HCT116 (cell line): ENCODE measurements around the gene MAPKAP1. TPM values are rescaled to one million over a fixed set of nuclear protein-coding genes. Genes with fewer than 3 reads are reported as not detected.

Source experiments
- ATAC-seq: fragments of 200-7000 bp; cut with Tn5 transposase; 2 replicates; pipeline ENCODE4 v1.9.1; 2020; ENCODE audit warnings: mild to moderate bottlenecking, moderate library complexity
- BruUV-seq: library from RNA; stranded (reverse); fragments of 400-500 nt; replicated peaks from 2 replicates; lab custom pipeline; 2021; lab: Mats Ljungman, UMichigan
- CTCF ChIA-PET: fragments of 300-600 bp; sonication (Branson Sonifier 250); formaldehyde crosslinking; loops from one replicate; lab custom pipeline; 2021; ENCODE audit warnings: antibody characterized with exemption; lab: Charles Lee
- POLR2A ChIA-PET: fragments of 300-600, 350-600 bp; sonication (Branson Sonifier 250); formaldehyde crosslinking; loops from one replicate; lab custom pipeline; 2021; ENCODE audit warnings: antibody characterized with exemption; lab: Charles Lee
- RAD21 ChIA-PET, 2 experiments: fragments of 300-600 bp; sonication (Branson Sonifier 250); formaldehyde crosslinking; loops; one replicate each; lab custom pipeline; 2023; ENCODE audit warnings: low total read pairs in 2 of 2; ENCODE audit not compliant: uncharacterized antibody in 2 of 2, unreplicated experiment in 2 of 2, low non-redundant PET in 1 of 2; lab: Charles Lee
- DNase-seq: peaks from one replicate; pipeline ENCODE4 v3.0.0-alpha.2; 2010; ENCODE audit warnings: low read depth, low spot score
- H2AFZ ChIP-seq: fragments of 200-600 bp; shearing (Covaris generic), sonication (generic); 2 replicates; pipeline ENCODE4 v1.6.1; 2017; ENCODE audit warnings: low read depth, mixed run types, mixed read lengths, antibody characterized with exemption, low read length; ENCODE audit not compliant: poor library complexity, severe bottlenecking
- H3K27ac ChIP-seq: 2 replicates; pipeline ENCODE4 v1.5.1; 2012; ENCODE audit warnings: low read depth, low read length
- H3K27me3 ChIP-seq: fragments of 200-600 bp; sonication (generic); 2 replicates; pipeline ENCODE4 v1.6.1; 2016; ENCODE audit warnings: mixed run types, low read length, mixed read lengths; ENCODE audit not compliant: insufficient read depth
- H3K36me3 ChIP-seq, 2 experiments: fragments of 200-500 bp in 1 of 2; fragments of 200-600 bp in 1 of 2; sonication (Bioruptor generic) in 1 of 2; sonication (generic) in 1 of 2; 2 replicates each; pipeline versions ENCODE4 v1.5.1 to v1.6.1; 2014 to 2016; ENCODE audit warnings: low read length in 2 of 2, inconsistent platforms in 1 of 2, mixed read lengths in 1 of 2, mixed run types in 1 of 2; ENCODE audit not compliant: insufficient read depth in 2 of 2, control insufficient read depth in 1 of 2
- H3K4me1 ChIP-seq, 2 experiments: fragments of 200-600 bp in 1 of 2; sonication (generic) in 1 of 2; 2 replicates each; pipeline versions ENCODE4 v1.5.1 to v1.6.1; 2012 to 2017; ENCODE audit warnings: low read length in 2 of 2, inconsistent platforms in 1 of 2, mild to moderate bottlenecking in 1 of 2, mixed read lengths in 1 of 2, mixed run types in 1 of 2, moderate library complexity in 1 of 2; ENCODE audit not compliant: insufficient read depth in 2 of 2, control insufficient read depth in 1 of 2
- H3K4me2 ChIP-seq: fragments of 200-600 bp; sonication (generic); 2 replicates; pipeline ENCODE4 v1.6.1; 2017; ENCODE audit warnings: mixed run types, low read length, mixed read lengths
- H3K4me3 ChIP-seq, 2 experiments: fragments of 200-600 bp in 1 of 2; sonication (generic) in 1 of 2; replicated peaks in 1 of 2; 2 replicates each; pipeline ENCODE4 v1.5.1; 2011 to 2016; ENCODE audit warnings: low read length in 2 of 2, control low read depth in 1 of 2, low read depth in 1 of 2, mild to moderate bottlenecking in 1 of 2, mixed read lengths in 1 of 2, mixed run types in 1 of 2
- H3K79me2 ChIP-seq: fragments of 200-600 bp; sonication (generic); 2 replicates; pipeline ENCODE4 v1.6.1; 2017; ENCODE audit warnings: mild to moderate bottlenecking, mixed run types, low read length, moderate library complexity, mixed read lengths; ENCODE audit not compliant: insufficient read depth
- H3K9ac ChIP-seq: fragments of 200-600 bp; sonication (generic); 2 replicates; pipeline ENCODE4 v1.6.1; 2016; ENCODE audit warnings: low read length, mixed read lengths
- H3K9me2 ChIP-seq: fragments of 200-600 bp; sonication (generic), shearing (Covaris generic); 2 replicates; pipeline ENCODE4 v1.6.1; 2017; ENCODE audit warnings: mixed run types, mild to moderate bottlenecking, moderate library complexity; ENCODE audit not compliant: insufficient read depth
- H3K9me3 ChIP-seq, 2 experiments: fragments of 200-500 bp in 1 of 2; fragments of 200-600 bp in 1 of 2; sonication (Bioruptor generic) in 1 of 2; sonication (generic) in 1 of 2; 2 replicates each; pipeline ENCODE4 v1.6.1; 2014 to 2017; ENCODE audit warnings: low read length in 2 of 2, mixed read lengths in 2 of 2, inconsistent platforms in 1 of 2, low read depth in 1 of 2, mild to moderate bottlenecking in 1 of 2, mixed run types in 1 of 2, moderate library complexity in 1 of 2; ENCODE audit not compliant: control insufficient read depth in 1 of 2, insufficient read depth in 1 of 2
- H4K20me1 ChIP-seq: fragments of 200-600 bp; sonication (generic), shearing (Covaris generic); 2 replicates; pipeline ENCODE4 v1.6.1; 2017; ENCODE audit warnings: mixed run types, mild to moderate bottlenecking, moderate library complexity; ENCODE audit not compliant: insufficient read depth
- ATF3 ChIP-seq: IDR thresholded peaks from 2 replicates; pipeline ENCODE4 v1.6.1; 2012
- CBX3 ChIP-seq: IDR thresholded peaks from 2 replicates; pipeline ENCODE4 v1.6.1; 2012; ENCODE audit warnings: low read depth
- CTCF ChIP-seq, 3 experiments: fragments of 200-600 bp in 1 of 3; sonication (generic) in 1 of 3; IDR thresholded peaks in 2 of 3; conservative IDR thresholded peaks in 1 of 3; 2 replicates each; pipeline ENCODE4 v1.5.1; 2012 to 2017; ENCODE audit warnings: low read depth in 2 of 3, low read length in 2 of 3, antibody characterized with exemption in 1 of 3, borderline replicate concordance in 1 of 3, control low read depth in 1 of 3, mild to moderate bottlenecking in 1 of 3, mixed read lengths in 1 of 3, mixed run types in 1 of 3, moderate library complexity in 1 of 3; ENCODE audit not compliant: insufficient read depth in 1 of 3
- EGR1 ChIP-seq: IDR thresholded peaks from 2 replicates; pipeline ENCODE4 v1.6.1; 2012; ENCODE audit warnings: low read depth
- ELF1 ChIP-seq: IDR thresholded peaks from 2 replicates; pipeline ENCODE4 v1.6.1; 2012; ENCODE audit warnings: low read depth, borderline replicate concordance
- EZH2 ChIP-seq: fragments of 200-600 bp; sonication (generic); IDR thresholded peaks from 2 replicates; pipeline ENCODE4 v1.6.1; 2017; ENCODE audit warnings: antibody characterized with exemption, mixed run types
- EZH2phosphoT487 ChIP-seq: fragments of 200-600 bp; IDR thresholded peaks from 2 replicates; pipeline ENCODE4 v1.6.1; 2018; ENCODE audit warnings: antibody characterized with exemption, borderline replicate concordance
- FOSL1 ChIP-seq: IDR thresholded peaks from 2 replicates; pipeline ENCODE4 v1.6.1; 2012; ENCODE audit warnings: low read depth
- JUND ChIP-seq: IDR thresholded peaks from 2 replicates; pipeline ENCODE4 v1.6.1; 2012
- MAX ChIP-seq: IDR thresholded peaks from 2 replicates; pipeline ENCODE4 v1.6.1; 2012
- POLR2A ChIP-seq: IDR thresholded peaks from 2 replicates; pipeline ENCODE4 v1.7.0; 2011; ENCODE audit warnings: borderline replicate concordance; ENCODE audit not compliant: insufficient read depth, insufficient read length; ENCODE audit errors: extremely low read depth
- RAD21 ChIP-seq: IDR thresholded peaks from 2 replicates; pipeline ENCODE4 v1.6.1; 2012; ENCODE audit warnings: low read depth, mild to moderate bottlenecking
- REST ChIP-seq: IDR thresholded peaks from 2 replicates; pipeline ENCODE4 v1.6.1; 2012; ENCODE audit warnings: low read depth
- SIN3A ChIP-seq: IDR thresholded peaks from 2 replicates; pipeline ENCODE4 v1.6.1; 2012; ENCODE audit warnings: low read depth
- SP1 ChIP-seq: IDR thresholded peaks from 2 replicates; pipeline ENCODE4 v1.6.1; 2012; ENCODE audit warnings: low read depth
- SRF ChIP-seq: IDR thresholded peaks from 2 replicates; pipeline ENCODE4 v1.6.1; 2012; ENCODE audit warnings: low read depth
- TCF7L2 ChIP-seq: IDR thresholded peaks from 2 replicates; pipeline ENCODE4 v1.7.0; 2011; ENCODE audit warnings: borderline replicate concordance, inconsistent platforms; ENCODE audit not compliant: insufficient read depth, insufficient read length; ENCODE audit errors: extremely low read depth
- YY1 ChIP-seq: IDR thresholded peaks from 2 replicates; pipeline ENCODE4 v1.6.1; 2011; ENCODE audit warnings: low read length, low read depth, moderate library complexity, mild to moderate bottlenecking; ENCODE audit not compliant: insufficient replicate concordance; ENCODE audit errors: extremely low read depth
- ZBTB33 ChIP-seq: IDR thresholded peaks from 2 replicates; pipeline ENCODE4 v1.6.1; 2011; ENCODE audit warnings: mild to moderate bottlenecking, low read length, moderate library complexity; ENCODE audit not compliant: insufficient replicate concordance; ENCODE audit errors: extremely low read depth
- ZNF274 ChIP-seq: fragments of 200-500 bp; sonication (Bioruptor generic); IDR thresholded peaks from 2 replicates; pipeline ENCODE4 v1.6.1; 2014; ENCODE audit warnings: mild to moderate bottlenecking, low read depth, low read length, inconsistent platforms
- intact Hi-C: fragments of 100-400 bp; cut with micrococcal nuclease; formaldehyde crosslinking; loops from 2 replicates; pipeline ENCODE4 v1.10.0; 2022
- total RNA-seq: library from RNA; stranded (reverse); gene quantifications from one replicate; pipeline ENCODE4 v1.2.1, GENCODE V29; 2021; ENCODE audit not compliant: unreplicated experiment

The MAPKAP1 gene
- total RNA-seq, 1 experiment from 2014 or later, result 72.5 TPM

GRCh38 chr9:125745682-125746016 lies 38.6 kb upstream of the MAPKAP1 start:
- ChIA-PET RAD21 (interaction anchor here in 1 of 2 experiments (0.6 kb wide), 1 partner anchor 238 kb away, joined by 3 read pairs; no protein-coding TSS in a partner anchor), CTCF (no interaction called here), POLR2A (no interaction called here)
- Histone ChIP-seq H2AFZ (peak overlapping the region; percentile 13), H4K20me1 (no peaks in the 10 kb centered on the region), H3K36me3 (no peaks in the 10 kb centered on the region), H3K4me2 (peak overlapping the region; percentile 80), H3K27me3 (no peaks in the 10 kb centered on the region), H3K4me1 (peaks cover 3 to 23% of the 10 kb centered on the region in 2 experiments; a peak in 3 of 4 replicates), H3K9me3 (no peaks in the 10 kb centered on the region), H3K9ac (no peak overlapping the region), H3K79me2 (no peaks in the 10 kb centered on the region), H3K4me3 (peak overlapping the region in 1 of 2 experiments; percentile 44; a peak in 2 of 4 replicates), H3K9me2 (no peaks in the 10 kb centered on the region), H3K27ac (no peak overlapping the region)
- no peak for ATAC-seq
- no TSS peak for BruUV-seq
- no peak for DNase-seq
- intact Hi-C loops, result loop anchor here (5.0 to 10.0 kb wide), 2 partner anchors 338 to 479 kb away; no protein-coding TSS in a partner anchor
- TF ChIP-seq TCF7L2, result no peak
- no peak for TF ChIP-seq SIN3A
- TF ChIP-seq RAD21, result no peak
- TF ChIP-seq POLR2A, result no peak
- no peak for TF ChIP-seq CTCF (IDR thresholded peaks at IDR 0.05 in 2 of 3, conservative IDR thresholded peaks at IDR 0.05 in 1 of 3; ENCODE audit: borderline replicate concordance in 1 of 3, insufficient read depth in 1 of 3, low read depth in 2 of 3, low read length in 2 of 3)
- no peak for TF ChIP-seq ELF1
- TF ChIP-seq CBX3, result no peak
- TF ChIP-seq EGR1, result no peak
- TF ChIP-seq EZH2, result no peak
- no peak for TF ChIP-seq YY1
- no peak for TF ChIP-seq SP1
- TF ChIP-seq ZNF274, result no peak
- TF ChIP-seq JUND, result no peak
- no peak for TF ChIP-seq EZH2phosphoT487
- TF ChIP-seq ATF3, result no peak
- no peak for TF ChIP-seq MAX
- no peak for TF ChIP-seq FOSL1
- TF ChIP-seq ZBTB33, result no peak
- TF ChIP-seq REST, result no peak
- no peak for TF ChIP-seq SRF
